ENCODE measurements around the gene ABTB1.

Gene ABTB1

DNA sequence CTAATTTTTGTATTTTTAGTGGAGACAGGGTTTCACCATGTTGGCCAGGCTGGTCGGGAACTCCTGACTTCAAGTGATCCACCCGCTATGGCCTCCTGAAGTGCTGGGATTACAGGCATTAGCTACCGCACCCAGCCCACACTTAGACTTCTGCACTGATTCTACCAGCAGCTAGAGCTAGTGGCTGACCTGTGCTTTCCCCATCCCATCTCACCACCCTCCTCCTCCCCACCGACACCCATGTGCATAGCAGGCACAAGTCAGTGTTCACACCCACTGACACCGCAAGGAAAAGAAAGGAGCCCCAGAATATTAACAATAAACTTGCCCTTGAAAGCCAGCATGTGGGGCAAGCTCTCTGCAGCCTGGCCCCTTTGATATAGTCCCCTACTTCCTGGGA lies 11.2 kb upstream of the ABTB1 start:
- H2BK5ac ChIP-seq (ENCODE audit: low read length), result no peak overlapping the region
- no peak overlapping the region for H3K18ac ChIP-seq (ENCODE audit: low read length)
- no peak overlapping the region for H3K9ac ChIP-seq (ENCODE audit: low read depth, low read length, poor library complexity)
- H4K8ac ChIP-seq (ENCODE audit: low read depth, low read length), result no peak overlapping the region
- H3K4me2 ChIP-seq (ENCODE audit: insufficient read depth, low read length, poor library complexity, severe bottlenecking), result no peak overlapping the region
- H3K4me1 ChIP-seq (ENCODE audit: control insufficient read depth in 2 of 2, insufficient read depth in 1 of 2, low read depth in 1 of 2, low read length in 2 of 2), result peaks cover 0 to 8% of the 10 kb centered on the region in 2 donors
- no peak overlapping the region for H3K4ac ChIP-seq (ENCODE audit: low read length)
- no peaks in the 10 kb centered on the region for H3K79me1 ChIP-seq (ENCODE audit: low read depth, low read length)
- H2BK15ac ChIP-seq (ENCODE audit: low read length), result no peak overlapping the region
- no peaks in the 10 kb centered on the region for H3K27me3 ChIP-seq (ENCODE audit: control insufficient read depth in 3 of 3, insufficient read depth in 3 of 3, low read depth in 1 of 3, low read length in 3 of 3)
- no peak overlapping the region for H3K14ac ChIP-seq (ENCODE audit: low read length)
- no peak overlapping the region for H3K27ac ChIP-seq (replicated peaks; ENCODE audit: low read length)
- no peak overlapping the region for H2BK12ac ChIP-seq (ENCODE audit: low read length)
- no peak overlapping the region for H2AFZ ChIP-seq (ENCODE audit: low read length)
- H2BK120ac ChIP-seq (ENCODE audit: low read depth, low read length), result no peak overlapping the region
- no peak overlapping the region for H3K4me3 ChIP-seq (ENCODE audit: low read length in 2 of 2)
- no peak overlapping the region for H2AK5ac ChIP-seq (ENCODE audit: low read depth, low read length)
- no peak overlapping the region for H4K91ac ChIP-seq (ENCODE audit: low read depth, low read length, poor library complexity)
- no peak overlapping the region for H3K23ac ChIP-seq (ENCODE audit: low read depth, low read length, poor library complexity)
- peaks cover 12 to 79% of the 10 kb centered on the region in 2 donors for H3K36me3 ChIP-seq (replicated peaks in 1 of 2; ENCODE audit: control insufficient read depth in 2 of 2, insufficient read depth in 2 of 2, low read length in 2 of 2)
- DNase-seq (ENCODE audit: low spot score), result no peak
- no CpG with 5 or more reads among the region's 5 CpGs for WGBS, 2 donors (ENCODE audit: extremely low coverage in 2 of 2, insufficient read length in 2 of 2, insufficient replicate concordance in 1 of 2)
- H3K9me3 ChIP-seq (replicated peaks in 1 of 2; ENCODE audit: control insufficient read depth in 2 of 2, insufficient read depth in 1 of 2, low read depth in 1 of 2, low read length in 2 of 2), result peaks cover 0 to 8% of the 10 kb centered on the region in 2 donors

DNA sequence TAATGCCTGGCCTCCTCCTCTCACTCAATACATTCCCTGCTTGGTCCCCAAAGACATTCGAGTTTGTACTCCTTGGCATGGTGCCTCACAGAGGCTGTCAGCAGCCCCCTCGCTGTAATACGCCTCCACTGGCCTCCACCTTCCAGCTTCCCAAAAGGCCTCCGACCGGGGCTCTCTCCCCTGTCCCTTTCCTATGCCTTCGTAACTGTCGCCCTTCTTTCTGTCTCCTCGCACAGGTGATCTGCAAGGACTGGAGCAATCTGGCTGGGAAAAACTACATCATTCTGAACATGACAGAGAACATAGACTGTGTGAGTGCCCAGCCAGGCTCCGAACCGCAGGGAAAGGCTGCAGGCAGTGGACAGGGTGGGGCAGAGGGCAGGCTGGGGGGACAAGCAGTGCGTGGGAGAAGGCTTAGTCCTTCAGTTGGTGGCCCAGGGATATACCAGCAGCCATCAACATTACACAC lies 10.7 kb upstream of the ABTB1 start:
- Histone ChIP-seq H3K9ac (ENCODE audit: low read depth, low read length, poor library complexity) (no peak overlapping the region), H3K36me3 (replicated peaks in 1 of 2; ENCODE audit: control insufficient read depth in 2 of 2, insufficient read depth in 2 of 2, low read length in 2 of 2) (peaks cover 12 to 83% of the 10 kb centered on the region in 2 donors), H3K4ac (ENCODE audit: low read length) (no peak overlapping the region), H2BK5ac (ENCODE audit: low read length) (no peak overlapping the region), H2AFZ (ENCODE audit: low read length) (no peak overlapping the region), H3K23ac (ENCODE audit: low read depth, low read length, poor library complexity) (no peak overlapping the region), H4K91ac (ENCODE audit: low read depth, low read length, poor library complexity) (no peak overlapping the region), H3K9me3 (replicated peaks in 1 of 2; ENCODE audit: control insufficient read depth in 2 of 2, insufficient read depth in 1 of 2, low read depth in 1 of 2, low read length in 2 of 2) (peaks cover 0 to 8% of the 10 kb centered on the region in 2 donors), H3K14ac (ENCODE audit: low read length) (no peak overlapping the region), H3K18ac (ENCODE audit: low read length) (no peak overlapping the region), H3K4me3 (ENCODE audit: low read length in 2 of 2) (no peak overlapping the region), H3K27ac (replicated peaks; ENCODE audit: low read length) (no peak overlapping the region), H3K27me3 (ENCODE audit: control insufficient read depth in 3 of 3, insufficient read depth in 3 of 3, low read depth in 1 of 3, low read length in 3 of 3) (no peaks in the 10 kb centered on the region), H3K4me1 (ENCODE audit: control insufficient read depth in 2 of 2, insufficient read depth in 1 of 2, low read depth in 1 of 2, low read length in 2 of 2) (peaks cover 0 to 8% of the 10 kb centered on the region in 2 donors), H2AK5ac (ENCODE audit: low read depth, low read length) (no peak overlapping the region), H2BK15ac (ENCODE audit: low read length) (no peak overlapping the region), H3K4me2 (ENCODE audit: insufficient read depth, low read length, poor library complexity, severe bottlenecking) (no peak overlapping the region), H3K79me1 (ENCODE audit: low read depth, low read length) (no peaks in the 10 kb centered on the region), H2BK12ac (ENCODE audit: low read length) (no peak overlapping the region), H4K8ac (ENCODE audit: low read depth, low read length) (no peak overlapping the region), H2BK120ac (ENCODE audit: low read depth, low read length) (no peak overlapping the region)
- WGBS, 2 donors (ENCODE audit: extremely low coverage in 2 of 2, insufficient read length in 2 of 2, insufficient replicate concordance in 1 of 2), result no CpG with 5 or more reads among the region's 11 CpGs
- no peak for DNase-seq (ENCODE audit: low spot score)

DNA sequence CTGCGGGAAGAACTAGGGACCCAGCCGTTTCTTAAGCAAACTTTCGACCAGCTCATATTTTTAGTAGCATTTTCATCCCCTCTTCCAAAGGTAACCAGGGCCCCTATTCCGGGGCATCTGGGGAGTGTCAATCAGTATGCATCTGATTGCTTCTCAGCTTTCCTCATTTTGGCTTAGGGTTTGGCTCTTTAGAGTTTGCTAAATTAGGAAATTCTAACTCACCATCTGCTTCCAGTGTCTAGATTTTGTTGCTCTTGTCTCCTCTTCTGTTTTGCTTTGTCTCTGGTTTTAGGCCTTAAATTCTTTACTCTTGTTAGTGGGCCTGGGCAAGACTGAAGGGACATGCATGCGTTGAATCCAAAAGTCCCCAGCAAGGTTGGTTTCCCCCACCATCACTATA lies 9.6 kb upstream of the ABTB1 start:
- H3K23ac ChIP-seq (ENCODE audit: low read depth, low read length, poor library complexity), result no peak overlapping the region
- H2BK5ac ChIP-seq (ENCODE audit: low read length), result no peak overlapping the region
- H3K9me3 ChIP-seq (replicated peaks in 1 of 2; ENCODE audit: control insufficient read depth in 2 of 2, insufficient read depth in 1 of 2, low read depth in 1 of 2, low read length in 2 of 2), result peaks cover 0 to 8% of the 10 kb centered on the region in 2 donors
- H2AFZ ChIP-seq (ENCODE audit: low read length), result no peak overlapping the region
- no peak overlapping the region for H3K27ac ChIP-seq (replicated peaks; ENCODE audit: low read length)
- H3K4ac ChIP-seq (ENCODE audit: low read length), result no peak overlapping the region
- no peak overlapping the region for H2BK15ac ChIP-seq (ENCODE audit: low read length)
- no peak overlapping the region for H2AK5ac ChIP-seq (ENCODE audit: low read depth, low read length)
- H4K8ac ChIP-seq (ENCODE audit: low read depth, low read length), result no peak overlapping the region
- H3K27me3 ChIP-seq (ENCODE audit: control insufficient read depth in 3 of 3, insufficient read depth in 3 of 3, low read depth in 1 of 3, low read length in 3 of 3), result no peaks in the 10 kb centered on the region
- no peak overlapping the region for H2BK12ac ChIP-seq (ENCODE audit: low read length)
- H3K14ac ChIP-seq (ENCODE audit: low read length), result no peak overlapping the region
- no peak overlapping the region for H2BK120ac ChIP-seq (ENCODE audit: low read depth, low read length)
- H3K9ac ChIP-seq (ENCODE audit: low read depth, low read length, poor library complexity), result no peak overlapping the region
- H3K4me2 ChIP-seq (ENCODE audit: insufficient read depth, low read length, poor library complexity, severe bottlenecking), result no peak overlapping the region
- H3K4me1 ChIP-seq (ENCODE audit: control insufficient read depth in 2 of 2, insufficient read depth in 1 of 2, low read depth in 1 of 2, low read length in 2 of 2), result peaks cover 0 to 8% of the 10 kb centered on the region in 2 donors
- no peak overlapping the region for H3K18ac ChIP-seq (ENCODE audit: low read length)
- H3K36me3 ChIP-seq (replicated peaks in 1 of 2; ENCODE audit: control insufficient read depth in 2 of 2, insufficient read depth in 2 of 2, low read length in 2 of 2), result peaks cover 10 to 85% of the 10 kb centered on the region in 2 donors
- H4K91ac ChIP-seq (ENCODE audit: low read depth, low read length, poor library complexity), result no peak overlapping the region
- H3K4me3 ChIP-seq (ENCODE audit: low read length in 2 of 2), result no peak overlapping the region
- H3K79me1 ChIP-seq (ENCODE audit: low read depth, low read length), result no peaks in the 10 kb centered on the region
- no CpG with 5 or more reads among the region's 5 CpGs for WGBS, 2 donors (ENCODE audit: extremely low coverage in 2 of 2, insufficient read length in 2 of 2, insufficient replicate concordance in 1 of 2)
- no peak for DNase-seq (ENCODE audit: low spot score)

DNA sequence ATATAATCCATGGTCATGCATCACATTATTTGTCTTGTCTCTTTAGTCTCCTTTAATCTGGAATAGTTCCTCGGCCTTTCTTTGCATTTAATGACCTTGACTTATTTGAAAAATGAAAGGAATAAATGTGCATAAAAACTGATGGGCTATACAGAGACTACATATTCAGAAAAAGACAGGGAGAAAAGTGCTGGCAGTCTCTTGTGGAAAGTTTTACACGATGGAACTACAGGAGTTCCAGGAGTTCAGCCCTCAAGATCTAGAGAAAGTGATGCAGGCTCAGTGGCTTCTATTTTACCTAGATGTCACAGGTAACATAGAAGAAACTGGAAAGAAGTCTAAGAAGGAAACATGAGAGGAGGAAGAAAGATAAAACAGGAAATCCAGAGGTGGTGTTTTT lies 7.6 kb upstream of the ABTB1 start:
- Histone ChIP-seq H2AK5ac (ENCODE audit: low read depth, low read length) (no peak overlapping the region), H3K9ac (ENCODE audit: low read depth, low read length, poor library complexity) (no peak overlapping the region), H3K4me1 (ENCODE audit: control insufficient read depth in 2 of 2, insufficient read depth in 1 of 2, low read depth in 1 of 2, low read length in 2 of 2) (peaks cover 0 to 2% of the 10 kb centered on the region in 2 donors), H3K27ac (replicated peaks; ENCODE audit: low read length) (no peak overlapping the region), H3K27me3 (ENCODE audit: control insufficient read depth in 3 of 3, insufficient read depth in 3 of 3, low read depth in 1 of 3, low read length in 3 of 3) (no peaks in the 10 kb centered on the region), H3K14ac (ENCODE audit: low read length) (no peak overlapping the region), H2BK5ac (ENCODE audit: low read length) (no peak overlapping the region), H3K23ac (ENCODE audit: low read depth, low read length, poor library complexity) (no peak overlapping the region), H3K4me3 (ENCODE audit: low read length in 2 of 2) (no peak overlapping the region), H4K91ac (ENCODE audit: low read depth, low read length, poor library complexity) (no peak overlapping the region), H2BK12ac (ENCODE audit: low read length) (no peak overlapping the region), H3K4ac (ENCODE audit: low read length) (no peak overlapping the region), H4K8ac (ENCODE audit: low read depth, low read length) (no peak overlapping the region), H3K18ac (ENCODE audit: low read length) (no peak overlapping the region), H3K36me3 (replicated peaks in 1 of 2; ENCODE audit: control insufficient read depth in 2 of 2, insufficient read depth in 2 of 2, low read length in 2 of 2) (peaks cover 11 to 96% of the 10 kb centered on the region in 2 donors), H2BK15ac (ENCODE audit: low read length) (no peak overlapping the region), H2AFZ (ENCODE audit: low read length) (no peak overlapping the region), H3K79me1 (ENCODE audit: low read depth, low read length) (no peaks in the 10 kb centered on the region), H3K9me3 (replicated peaks in 1 of 2; ENCODE audit: control insufficient read depth in 2 of 2, insufficient read depth in 1 of 2, low read depth in 1 of 2, low read length in 2 of 2) (peaks cover 0 to 8% of the 10 kb centered on the region in 2 donors), H2BK120ac (ENCODE audit: low read depth, low read length) (no peak overlapping the region), H3K4me2 (ENCODE audit: insufficient read depth, low read length, poor library complexity, severe bottlenecking) (no peak overlapping the region)
- WGBS, 2 donors (ENCODE audit: extremely low coverage in 2 of 2, insufficient read length in 2 of 2, insufficient replicate concordance in 1 of 2), result no CpG with 5 or more reads among the region's 2 CpGs
- no peak for DNase-seq (ENCODE audit: low spot score)
